Hepatocyte (in vitro differentiated cells): ENCODE results near the gene PTPRD. TPM values are rescaled to one million over a fixed set of nuclear protein-coding genes. Genes with fewer than 3 reads are reported as not detected.

Experiments used
- DNase-seq: peaks from one replicate; pipeline ENCODE4 v3.0.0-alpha.2; 2016; ENCODE audit warnings: low spot score
- H2AFZ ChIP-seq: fragments of 200-600 bp; sonication (generic); 2 replicates; pipeline ENCODE4 v1.6.0; 2016; ENCODE audit warnings: antibody characterized with exemption, mild to moderate bottlenecking
- H3K27ac ChIP-seq: fragments of 200-600 bp; sonication (generic); 2 replicates; pipeline ENCODE4 v1.5.1; 2016; ENCODE audit warnings: mild to moderate bottlenecking
- H3K27me3 ChIP-seq: fragments of 200-600 bp; sonication (generic); 2 replicates; pipeline ENCODE4 v1.6.1; 2016
- H3K36me3 ChIP-seq: fragments of 200-600 bp; sonication (generic); replicated peaks from 2 replicates; pipeline ENCODE4 v1.5.1; 2016; ENCODE audit warnings: low read depth; ENCODE audit not compliant: insufficient read depth
- H3K4me1 ChIP-seq: fragments of 200-600 bp; sonication (generic); 2 replicates; pipeline ENCODE4 v1.5.1; 2016; ENCODE audit warnings: mild to moderate bottlenecking, moderate library complexity; ENCODE audit not compliant: insufficient read depth
- H3K4me2 ChIP-seq: fragments of 200-600 bp; sonication (generic); 2 replicates; pipeline ENCODE4 v1.6.0; 2016
- H3K4me3 ChIP-seq: fragments of 200-600 bp; sonication (generic); 2 replicates; pipeline ENCODE4 v1.5.1; 2016; ENCODE audit warnings: mild to moderate bottlenecking
- H3K79me2 ChIP-seq: fragments of 200-600 bp; sonication (generic); 2 replicates; pipeline ENCODE4 v1.6.0; 2017; ENCODE audit warnings: mild to moderate bottlenecking
- H3K9me2 ChIP-seq: fragments of 200-600 bp; sonication (generic); replicated peaks from 2 replicates; pipeline ENCODE4 v1.6.0; 2017; ENCODE audit warnings: mild to moderate bottlenecking; ENCODE audit not compliant: insufficient read depth
- H3K9me3 ChIP-seq: fragments of 200-600 bp; sonication (generic); 2 replicates; pipeline ENCODE4 v1.5.1; 2016; ENCODE audit warnings: low read depth, mild to moderate bottlenecking
- H4K20me1 ChIP-seq: fragments of 200-600 bp; sonication (generic); 2 replicates; pipeline ENCODE4 v1.6.0; 2016; ENCODE audit warnings: mild to moderate bottlenecking; ENCODE audit not compliant: insufficient read depth, poor library complexity, severe bottlenecking
- EZH2 ChIP-seq: fragments of 200-600 bp; sonication (generic); IDR thresholded peaks from 2 replicates; pipeline ENCODE4 v1.6.1; 2016; ENCODE audit warnings: antibody characterized with exemption, mild to moderate bottlenecking, borderline replicate concordance
- EZH2phosphoT487 ChIP-seq: fragments of 200-600 bp; sonication (generic); IDR thresholded peaks from one replicate; pipeline ENCODE4 v1.6.1; 2018; ENCODE audit warnings: antibody characterized with exemption, mild to moderate bottlenecking, low read depth, moderate library complexity; ENCODE audit not compliant: unreplicated experiment, severe bottlenecking
- WGBS: methylation state at CpG from one replicate; pipeline ENCODE4 v1.1.6; 2016; ENCODE audit warnings: low lambda C conversion rate; ENCODE audit errors: missing lambda C conversion rate; 5-methylcytosine and 5-hydroxymethylcytosine counted together
- polyA plus RNA-seq: library from polyadenylated mRNA; unstranded; fragments of >200 nt; fragmentation: Nextera tagmentation; extraction: Ambion mirVana; gene quantifications from 2 replicates; pipeline ENCODE4 v1.2.1, GENCODE V29; 2016
- total RNA-seq: library from RNA; depleted of rRNA; stranded (reverse); fragments of >200 nt; gene quantifications from 2 replicates; pipeline ENCODE4 v1.2.3, GENCODE V29; 2014
- TF ChIP-seq, protein P1 (sequence below): fragments of 200-600 bp; sonication (generic); IDR thresholded peaks from 2 replicates; pipeline ENCODE4 v1.5.1; 2016; ENCODE audit warnings: antibody characterized with exemption, mild to moderate bottlenecking; ENCODE audit not compliant: poor library complexity

The PTPRD gene
- total and polyA plus RNA-seq, 2 experiments from 2014 or later = 6.5 to 77.6 TPM

GRCh38 chr9:8552732-8553131 lies 2060.1 kb downstream of the PTPRD start:
- Histone ChIP-seq H3K79me2 (no peaks in the 10 kb centered on the region), H3K4me2 (no peak overlapping the region), H4K20me1 (no peaks in the 10 kb centered on the region), H3K4me3 (no peak overlapping the region), H3K27ac (no peak overlapping the region), H3K4me1 (no peaks in the 10 kb centered on the region), H2AFZ (no peak overlapping the region), H3K27me3 (no peaks in the 10 kb centered on the region), H3K9me2 (no peaks in the 10 kb centered on the region), H3K36me3 (no peaks in the 10 kb centered on the region), H3K9me3 (no peaks in the 10 kb centered on the region)
- TF ChIP-seq EZH2 (no peak), EZH2phosphoT487 (no peak)
- TF ChIP-seq, protein P1, sequence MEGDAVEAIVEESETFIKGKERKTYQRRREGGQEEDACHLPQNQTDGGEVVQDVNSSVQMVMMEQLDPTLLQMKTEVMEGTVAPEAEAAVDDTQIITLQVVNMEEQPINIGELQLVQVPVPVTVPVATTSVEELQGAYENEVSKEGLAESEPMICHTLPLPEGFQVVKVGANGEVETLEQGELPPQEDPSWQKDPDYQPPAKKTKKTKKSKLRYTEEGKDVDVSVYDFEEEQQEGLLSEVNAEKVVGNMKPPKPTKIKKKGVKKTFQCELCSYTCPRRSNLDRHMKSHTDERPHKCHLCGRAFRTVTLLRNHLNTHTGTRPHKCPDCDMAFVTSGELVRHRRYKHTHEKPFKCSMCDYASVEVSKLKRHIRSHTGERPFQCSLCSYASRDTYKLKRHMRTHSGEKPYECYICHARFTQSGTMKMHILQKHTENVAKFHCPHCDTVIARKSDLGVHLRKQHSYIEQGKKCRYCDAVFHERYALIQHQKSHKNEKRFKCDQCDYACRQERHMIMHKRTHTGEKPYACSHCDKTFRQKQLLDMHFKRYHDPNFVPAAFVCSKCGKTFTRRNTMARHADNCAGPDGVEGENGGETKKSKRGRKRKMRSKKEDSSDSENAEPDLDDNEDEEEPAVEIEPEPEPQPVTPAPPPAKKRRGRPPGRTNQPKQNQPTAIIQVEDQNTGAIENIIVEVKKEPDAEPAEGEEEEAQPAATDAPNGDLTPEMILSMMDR = no peak
- no peak for DNase-seq
- 97% methylated on average over 3 of the region's 3 CpGs for WGBS

GRCh38 chr9:8549214-8549613 lies 2063.6 kb downstream of the PTPRD start:
- no peaks in the 10 kb centered on the region for H3K4me1 ChIP-seq
- H3K27me3 ChIP-seq = no peaks in the 10 kb centered on the region
- no peaks in the 10 kb centered on the region for H3K36me3 ChIP-seq
- no peaks in the 10 kb centered on the region for H4K20me1 ChIP-seq
- no peak for DNase-seq
- no peak overlapping the region for H3K4me2 ChIP-seq
- TF ChIP-seq EZH2 (no peak), EZH2phosphoT487 (no peak)
- TF ChIP-seq, protein P1 = no peak
- H3K27ac ChIP-seq = no peak overlapping the region
- no peaks in the 10 kb centered on the region for H3K9me3 ChIP-seq
- no peaks in the 10 kb centered on the region for H3K9me2 ChIP-seq
- no peak overlapping the region for H3K4me3 ChIP-seq
- no peak overlapping the region for H2AFZ ChIP-seq
- 81% methylated on average over 1 of the region's 1 CpG for WGBS
- no peaks in the 10 kb centered on the region for H3K79me2 ChIP-seq

DNA sequence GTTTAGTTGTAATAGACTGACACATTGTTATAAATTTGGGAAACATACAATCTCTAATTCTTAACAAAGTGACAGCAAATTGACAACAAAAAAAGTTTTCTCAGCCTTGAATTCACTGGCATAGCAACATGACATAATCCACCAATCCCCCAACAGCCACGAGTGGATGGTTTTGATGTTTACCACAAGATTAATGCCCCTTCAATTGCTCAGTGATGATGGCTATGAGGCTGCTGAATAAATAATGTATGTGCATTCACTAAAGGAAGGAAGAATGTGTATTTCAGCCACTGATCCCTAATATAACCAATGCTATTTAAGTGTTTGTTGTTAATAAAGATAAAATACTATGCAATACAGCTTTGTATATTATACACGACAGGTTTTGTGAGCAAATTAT lies 2069.6 kb downstream of the PTPRD start:
- no peaks in the 10 kb centered on the region for H3K79me2 ChIP-seq
- TF ChIP-seq EZH2phosphoT487 (no peak), EZH2 (no peak)
- TF ChIP-seq, protein P1 = no peak
- H3K4me3 ChIP-seq = no peak overlapping the region
- no peak overlapping the region for H3K4me2 ChIP-seq
- H2AFZ ChIP-seq = no peak overlapping the region
- H3K27me3 ChIP-seq = no peaks in the 10 kb centered on the region
- H3K27ac ChIP-seq = no peak overlapping the region
- WGBS = 65% methylated on average over 2 of the region's 2 CpGs
- H3K9me2 ChIP-seq = no peaks in the 10 kb centered on the region
- no peak for DNase-seq
- H3K36me3 ChIP-seq = no peaks in the 10 kb centered on the region
- H3K9me3 ChIP-seq = no peaks in the 10 kb centered on the region
- no peaks in the 10 kb centered on the region for H3K4me1 ChIP-seq
- no peaks in the 10 kb centered on the region for H4K20me1 ChIP-seq

- H3K9me2 ChIP-seq = no peaks in the 10 kb centered on the region
- no peaks in the 10 kb centered on the region for H3K9me3 ChIP-seq
- H3K36me3 ChIP-seq = no peaks in the 10 kb centered on the region
- H3K79me2 ChIP-seq = no peaks in the 10 kb centered on the region
- no peak overlapping the region for H3K4me3 ChIP-seq
- no peaks in the 10 kb centered on the region for H3K27me3 ChIP-seq
- H3K4me1 ChIP-seq = no peaks in the 10 kb centered on the region
- no peak overlapping the region for H3K4me2 ChIP-seq
- no peak overlapping the region for H2AFZ ChIP-seq
- no peaks in the 10 kb centered on the region for H4K20me1 ChIP-seq
- TF ChIP-seq EZH2 (no peak), EZH2phosphoT487 (no peak)
- TF ChIP-seq, protein P1 = no peak
- WGBS = 66% methylated on average over 4 of the region's 4 CpGs
- H3K27ac ChIP-seq = no peak overlapping the region
- DNase-seq = no peak
These were observed 2070.3 kb downstream of the PTPRD start for GRCh38 chr9:8542537-8542936.
